Measurements from ENCODE around the gene TGFA. TPM values are rescaled to one million over a fixed set of nuclear protein-coding genes. Genes with fewer than 3 reads are reported as not detected.
"Not testable (repeated sequence)": the region's sequence is repeated elsewhere in the genome, so short reads cannot be mapped to it uniquely, and the experiment has no call there.

TGFA gene
- total RNA-seq, 2 donors from 2014 or later, result 13.5 to 18.5 TPM

DNA sequence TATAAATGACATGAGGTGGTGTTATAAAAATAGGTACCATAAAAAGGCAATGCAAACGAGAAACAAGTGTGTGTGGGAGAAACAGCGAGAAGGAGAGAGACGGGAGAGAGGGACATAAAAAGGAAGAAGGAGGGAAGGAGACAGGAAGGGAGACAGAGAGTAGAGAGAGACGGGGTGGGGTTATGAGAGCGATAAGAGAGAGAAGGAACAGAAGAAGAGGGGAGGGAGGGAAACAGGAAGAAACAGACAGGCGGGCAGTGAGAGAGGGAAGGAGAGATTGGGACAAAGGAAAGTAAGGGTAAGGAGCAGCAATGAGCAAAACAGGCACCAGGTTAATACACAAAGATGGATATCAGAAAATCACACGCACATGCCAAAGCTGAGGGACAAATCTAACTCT, 83.7 kb downstream of the TGFA start:
- H3K4me3 ChIP-seq, result no peak overlapping the region
- no peak for TF ChIP-seq CTCF (IDR thresholded peaks at IDR 0.05)
- TF ChIP-seq POLR2A (IDR thresholded peaks at IDR 0.05), result no peak
- WGBS, 2 donors, result 69 to 73% methylated on average over 7 of the region's 7 CpGs
- no peak overlapping the region for H3K27ac ChIP-seq
- H3K9me3 ChIP-seq, result no peaks in the 10 kb centered on the region
- intact Hi-C loops (cut with DNase I), result no loop called here
- ATAC-seq (no peak), DNase-seq (no peak)
- no peaks in the 10 kb centered on the region for H3K4me1 ChIP-seq
- H3K27me3 ChIP-seq, result no peaks in the 10 kb centered on the region
- H3K36me3 ChIP-seq (replicated peaks in 1 of 2; ENCODE audit: insufficient read depth in 1 of 2, low read depth in 2 of 2), result no peaks in the 10 kb centered on the region

DNA sequence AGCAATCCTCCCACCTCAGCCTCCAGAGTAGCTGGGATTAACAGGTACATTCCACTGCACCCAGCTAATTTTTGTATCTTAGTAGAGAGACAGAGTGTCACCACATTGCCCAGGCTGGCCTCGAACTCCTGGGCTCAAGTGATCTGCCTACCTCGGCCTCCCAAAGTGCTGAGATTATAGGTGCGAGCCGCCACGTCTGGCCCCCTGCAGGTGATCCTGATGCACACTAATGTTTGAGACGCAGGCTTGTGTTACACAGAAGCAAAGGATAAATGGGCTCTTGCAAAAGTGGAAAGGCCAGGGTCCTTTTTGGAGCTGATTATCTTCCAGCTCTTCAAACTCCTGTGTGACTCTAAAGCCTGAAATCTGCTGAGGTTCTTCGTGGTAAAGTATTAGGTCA, 84.2 kb downstream of the TGFA start:
- Histone ChIP-seq H3K9me3 (no peaks in the 10 kb centered on the region), H3K27me3 (no peaks in the 10 kb centered on the region), H3K27ac (no peak overlapping the region), H3K4me1 (peaks cover 3% of the 10 kb centered on the region), H3K4me3 (no peak overlapping the region), H3K36me3 (replicated peaks in 1 of 2; ENCODE audit: insufficient read depth in 1 of 2, low read depth in 2 of 2) (no peaks in the 10 kb centered on the region)
- ATAC-seq (no peak), DNase-seq (no peak)
- TF ChIP-seq CTCF (IDR thresholded peaks at IDR 0.05) (no peak), POLR2A (IDR thresholded peaks at IDR 0.05) (no peak)
- intact Hi-C loops (cut with DNase I), result no loop called here
- 96 to 97% methylated on average over 7 of the region's 7 CpGs for WGBS, 2 donors

DNA sequence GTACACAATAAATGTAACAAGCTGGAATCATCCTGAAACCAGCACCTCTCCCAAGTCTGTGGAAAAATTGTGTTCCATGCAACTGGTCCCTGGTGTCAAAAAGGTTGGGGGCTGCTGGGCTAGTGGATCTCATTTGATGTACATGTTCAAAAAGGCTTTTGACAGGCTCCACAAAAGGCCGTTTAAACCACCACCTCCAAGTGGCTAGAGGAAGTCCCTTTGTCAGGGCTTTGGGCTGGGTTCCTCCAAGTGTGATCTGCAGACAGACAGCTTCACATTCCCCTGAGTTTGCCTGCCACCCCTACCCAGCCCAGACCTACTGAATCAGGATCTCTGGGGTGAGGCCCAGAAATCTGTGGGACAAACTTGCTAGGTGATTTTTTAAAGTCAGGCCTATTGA, 84.7 kb downstream of the TGFA start:
- peaks cover 9% of the 10 kb centered on the region for H3K4me1 ChIP-seq
- 44 to 86% methylated on average over 1 of the region's 1 CpG for WGBS, 2 donors
- H3K9me3 ChIP-seq, result no peaks in the 10 kb centered on the region
- no peak overlapping the region for H3K4me3 ChIP-seq
- intact Hi-C loops (cut with DNase I), result no loop called here
- no peaks in the 10 kb centered on the region for H3K27me3 ChIP-seq
- H3K36me3 ChIP-seq (replicated peaks in 1 of 2; ENCODE audit: insufficient read depth in 1 of 2, low read depth in 2 of 2), result no peaks in the 10 kb centered on the region
- no peak overlapping the region for H3K27ac ChIP-seq
- ATAC-seq (no peak), DNase-seq (no peak)
- TF ChIP-seq POLR2A (IDR thresholded peaks at IDR 0.05) (no peak), CTCF (IDR thresholded peaks at IDR 0.05) (no peak)

DNA sequence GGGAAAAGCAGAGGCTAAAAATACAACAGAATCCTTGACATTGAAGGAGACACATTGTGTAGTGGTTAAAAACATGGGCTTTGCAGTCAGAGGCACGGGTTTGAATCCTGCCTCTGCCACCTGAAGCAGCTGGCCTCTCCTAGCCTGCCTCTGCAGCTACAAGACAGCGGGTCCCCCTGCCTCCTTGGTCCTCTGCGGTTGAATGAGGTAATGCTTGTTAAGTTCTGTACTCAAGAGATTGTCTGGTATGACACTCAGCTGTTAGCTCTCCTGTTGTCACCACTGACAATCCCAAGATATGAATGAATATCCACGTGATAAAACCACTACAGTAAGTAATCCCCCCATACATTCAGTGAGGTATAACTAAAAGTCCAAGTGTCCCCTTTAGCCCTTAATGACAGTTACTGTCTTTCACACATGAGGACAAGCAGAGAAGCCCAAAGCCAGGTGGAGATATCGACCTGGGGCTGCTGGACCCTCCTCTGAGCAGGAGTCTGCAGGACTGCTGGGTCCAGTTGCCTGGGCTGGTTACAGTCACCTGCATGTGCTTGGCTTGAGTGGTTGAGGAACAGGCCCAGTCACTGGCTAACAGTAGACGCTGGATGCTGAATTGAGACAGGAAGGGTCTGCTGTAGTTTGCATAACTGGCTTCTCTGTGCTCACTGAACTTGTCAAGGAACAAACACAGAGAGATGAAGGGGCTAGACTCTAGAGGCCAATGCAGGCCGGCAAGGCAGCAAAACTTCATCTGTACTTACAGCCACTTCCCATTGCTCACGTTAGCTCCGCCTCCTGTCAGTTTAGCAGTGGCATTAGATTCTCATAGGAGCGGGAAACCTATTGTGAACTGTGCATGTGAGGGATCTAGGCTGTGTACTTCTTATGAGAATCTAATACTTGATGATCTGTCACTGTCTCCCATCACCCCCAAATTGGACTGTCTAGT, 85.5 kb downstream of the TGFA start:
- Histone ChIP-seq H3K36me3 (replicated peaks in 1 of 2; ENCODE audit: insufficient read depth in 1 of 2, low read depth in 2 of 2) (no peaks in the 10 kb centered on the region), H3K9me3 (no peaks in the 10 kb centered on the region), H3K27me3 (no peaks in the 10 kb centered on the region), H3K4me1 (peaks cover 15% of the 10 kb centered on the region), H3K27ac (no peak overlapping the region), H3K4me3 (no peak overlapping the region)
- intact Hi-C loops (cut with DNase I), result no loop called here
- no peak for ATAC-seq
- no peak for DNase-seq
- TF ChIP-seq CTCF (IDR thresholded peaks at IDR 0.05) (no peak), POLR2A (IDR thresholded peaks at IDR 0.05) (no peak)
- WGBS, 2 donors, result 78 to 82% methylated on average over 9 to 10 of the region's 10 CpGs

- H3K36me3 ChIP-seq (replicated peaks in 1 of 2; ENCODE audit: insufficient read depth in 1 of 2, low read depth in 2 of 2), result no peaks in the 10 kb centered on the region
- DNase-seq, result no peak
- TF ChIP-seq CTCF (IDR thresholded peaks at IDR 0.05) (no peak), POLR2A (IDR thresholded peaks at IDR 0.05) (no peak)
- intact Hi-C loops (cut with DNase I), result no loop called here
- H3K27me3 ChIP-seq, result no peaks in the 10 kb centered on the region
- no peak overlapping the region for H3K27ac ChIP-seq
- H3K4me3 ChIP-seq, result no peak overlapping the region
- H3K4me1 ChIP-seq, result peaks cover 15% of the 10 kb centered on the region
- 90 to 98% methylated on average over 3 of the region's 3 CpGs for WGBS, 2 donors
- H3K9me3 ChIP-seq, result no peaks in the 10 kb centered on the region
- no peak for ATAC-seq
Observed at GRCh38 chr2:70467237-70467636, 86.4 kb downstream of the TGFA start.

DNA sequence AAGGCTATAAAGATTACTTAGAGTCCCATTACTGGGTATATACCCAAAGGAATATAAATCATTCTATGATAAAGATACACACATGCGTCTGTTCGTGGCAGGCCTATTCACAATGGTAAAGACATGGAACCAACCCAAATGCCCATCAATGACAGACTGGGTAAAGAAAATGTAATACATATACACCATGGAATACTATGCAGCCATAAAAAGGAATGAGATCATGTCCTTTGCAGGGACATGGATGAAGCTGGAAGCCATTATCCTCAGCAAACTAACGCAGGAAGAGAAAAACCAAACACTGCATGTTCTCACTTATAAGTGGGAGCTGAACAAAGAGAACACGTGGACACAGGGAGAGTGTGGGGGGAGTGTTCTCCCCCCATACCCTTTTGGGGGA, 87.0 kb downstream of the TGFA start:
- H3K27me3 ChIP-seq; intact Hi-C loops (cut with DNase I); H3K27ac ChIP-seq; H3K4me3 ChIP-seq; DNase-seq; H3K36me3 ChIP-seq (replicated peaks in 1 of 2; ENCODE audit: insufficient read depth in 1 of 2, low read depth in 2 of 2); H3K9me3 ChIP-seq; ATAC-seq: not testable (repeated sequence)
- peaks cover 15% of the 10 kb centered on the region for H3K4me1 ChIP-seq
- 95 to 96% methylated on average over 4 of the region's 4 CpGs for WGBS, 2 donors

All from body of pancreas (tissue), 4 donors.